Mesothelial cell of epicardium (in vitro differentiated cells): ENCODE measurements around the gene PCDHGA11. TPM values are rescaled to one million over a fixed set of nuclear protein-coding genes. Genes with fewer than 3 reads are reported as not detected.
A peak's percentile ranks its signal among the peaks of the same experiment; 100 is the strongest.
"Not testable (repeated sequence)": the region's sequence is repeated elsewhere in the genome, so short reads cannot be mapped to it uniquely, and the experiment has no call there.

ENCODE experiments used
- DNase-seq, 2 experiments: peaks; one replicate each; pipeline ENCODE4 v3.0.0; 2021; ENCODE audit warnings: low spot score in 2 of 2; ENCODE audit not compliant: unreplicated experiment in 2 of 2
- H3K27ac Mint-ChIP-seq: 2 replicates; pipeline ENCODE4 v1.8.0; 2021; ENCODE audit warnings: mixed read lengths
- H3K27me3 Mint-ChIP-seq: 2 replicates; pipeline ENCODE4 v1.8.0; 2021; ENCODE audit warnings: low read depth, mixed read lengths
- H3K36me3 Mint-ChIP-seq: 2 replicates; pipeline ENCODE4 v1.8.0; 2021; ENCODE audit warnings: mixed read lengths
- H3K4me1 Mint-ChIP-seq: 2 replicates; pipeline ENCODE4 v1.8.0; 2021; ENCODE audit warnings: mixed read lengths
- H3K4me3 Mint-ChIP-seq: 2 replicates; pipeline ENCODE4 v1.8.0; 2021; ENCODE audit warnings: mild to moderate bottlenecking, moderate library complexity, mixed read lengths
- H3K9me3 Mint-ChIP-seq: 2 replicates; pipeline ENCODE4 v1.8.0; 2021; ENCODE audit warnings: mixed read lengths
- CTCF ChIP-seq: fragments of 200-600 bp; sonication (generic); IDR thresholded peaks from one replicate; pipeline ENCODE4 v1.5.0; 2021; ENCODE audit warnings: antibody characterized with exemption; ENCODE audit not compliant: unreplicated experiment
- total RNA-seq: library from RNA; stranded (reverse); gene quantifications from 3 replicates; pipeline ENCODE4 v1.2.1, GENCODE V29; 2021

The PCDHGA11 gene
- total RNA-seq, 1 donor from 2014 or later, result 6.0 TPM

GRCh38 chr5:141382469-141383294 lies 38.2 kb upstream of the PCDHGA11 start, which contains the start of gene PCDHGA7:
TSS of gene PCDHGA7 (plus strand) at chr5:141382742. CDS start at chr5:141382900, 158 bp downstream.
- Mint-ChIP-seq H3K9me3 (peaks cover 67% of the 10 kb centered on the region), H3K27me3 (no peaks in the 10 kb centered on the region), H3K27ac (no peak within 1 kb of the TSS), H3K4me1 (no peaks in the 10 kb centered on the region), H3K36me3 (peaks cover 8% of the 10 kb centered on the region), H3K4me3 (no peak within 1 kb of the TSS)
- DNase-seq, result no peak
- TF ChIP-seq CTCF, result no peak

GRCh38 chr5:141383345-141383744 lies 37.5 kb upstream of the PCDHGA11 start:
- H3K36me3 Mint-ChIP-seq, result peaks cover 10% of the 10 kb centered on the region
- no peak overlapping the region for H3K4me3 Mint-ChIP-seq
- H3K4me1 Mint-ChIP-seq, result no peaks in the 10 kb centered on the region
- no peak overlapping the region for H3K27ac Mint-ChIP-seq
- no peak for DNase-seq
- no peaks in the 10 kb centered on the region for H3K27me3 Mint-ChIP-seq
- H3K9me3 Mint-ChIP-seq, result peaks cover 69% of the 10 kb centered on the region
- no peak for TF ChIP-seq CTCF

GRCh38 chr5:141384471-141385267 lies 36.2 kb upstream of the PCDHGA11 start:
- no peak overlapping the region for H3K27ac Mint-ChIP-seq
- H3K4me3 Mint-ChIP-seq, result no peak overlapping the region
- no peaks in the 10 kb centered on the region for H3K27me3 Mint-ChIP-seq
- no peaks in the 10 kb centered on the region for H3K4me1 Mint-ChIP-seq
- no peak for DNase-seq
- H3K36me3 Mint-ChIP-seq, result peaks cover 17% of the 10 kb centered on the region
- TF ChIP-seq CTCF, result no peak
- H3K9me3 Mint-ChIP-seq, result peaks cover 65% of the 10 kb centered on the region

GRCh38 chr5:141387557-141388311 lies 33.1 kb upstream of the PCDHGA11 start, which contains the start of gene PCDHGB4:
TSS of gene PCDHGB4 (plus strand) at chr5:141387698. CDS start at chr5:141387885, 187 bp downstream.
- not testable (repeated sequence) for H3K27me3 Mint-ChIP-seq, DNase-seq, H3K4me1 Mint-ChIP-seq
- TF ChIP-seq CTCF, result peak; percentile 19
- Mint-ChIP-seq H3K36me3 (peaks cover 36% of the 10 kb centered on the region), H3K9me3 (peaks cover 65% of the 10 kb centered on the region), H3K4me3 (peak within 1 kb of the TSS; percentile 70), H3K27ac (peak within 1 kb of the TSS; percentile 64)

- TF ChIP-seq CTCF, result no peak
- Mint-ChIP-seq H3K27ac (no peak overlapping the region), H3K4me1 (no peaks in the 10 kb centered on the region), H3K36me3 (peaks cover 39% of the 10 kb centered on the region), H3K9me3 (peaks cover 63% of the 10 kb centered on the region), H3K4me3 (no peak overlapping the region), H3K27me3 (no peaks in the 10 kb centered on the region)
- no peak for DNase-seq
Observed at GRCh38 chr5:141388661-141389060, 32.2 kb upstream of the PCDHGA11 start.
